GM19452 (cell line): ENCODE results near the gene MYL11.

ENCODE experiments used
- ATAC-seq: cut with Tn5 transposase; IDR thresholded peaks from one replicate; pipeline ENCODE4 v1.9.1; 2021; ENCODE audit not compliant: unreplicated experiment

Gene MYL11

GRCh38 chr16:30353438-30354129 lies 21.0 kb upstream of the MYL11 start:
- no peak for ATAC-seq

GRCh38 chr16:30354423-30355143 lies 20.0 kb upstream of the MYL11 start:
- peak; percentile 4 for ATAC-seq

- ATAC-seq: peak; percentile 52
Observed at GRCh38 chr16:30355144-30355953, 19.3 kb upstream of the MYL11 start, which contains the start of gene CD2BP2. Gene CD2BP2 (minus strand): TSS chr16:30355308. CDS start chr16:30354681, 627 bp downstream.

- ATAC-seq: no peak
Observed at GRCh38 chr16:30355954-30356308, 18.7 kb upstream of the MYL11 start.

- no peak for ATAC-seq
Observed at GRCh38 chr16:30356401-30357084, 18.1 kb upstream of the MYL11 start.

GRCh38 chr16:30357085-30357714 lies 17.4 kb upstream of the MYL11 start:
- no peak for ATAC-seq

- ATAC-seq: no peak
Observed at GRCh38 chr16:30357715-30358576, 16.7 kb upstream of the MYL11 start.

- no peak for ATAC-seq
Observed at GRCh38 chr16:30358577-30358936, 16.0 kb upstream of the MYL11 start.

GRCh38 chr16:30358990-30359870 lies 15.4 kb upstream of the MYL11 start:
- ATAC-seq: no peak

- ATAC-seq: no peak
Observed at GRCh38 chr16:30359871-30360170, 14.8 kb upstream of the MYL11 start.

- no peak for ATAC-seq
Observed at GRCh38 chr16:30361180-30361579, 13.4 kb upstream of the MYL11 start.

- no peak for ATAC-seq
Observed at GRCh38 chr16:30365200-30365599, 9.4 kb upstream of the MYL11 start.

GRCh38 chr16:30366511-30366910 lies 8.1 kb upstream of the MYL11 start:
- ATAC-seq: no peak

GRCh38 chr16:30367349-30368009 lies 7.1 kb upstream of the MYL11 start:
- ATAC-seq: no peak

GRCh38 chr16:30368122-30368791 lies 6.3 kb upstream of the MYL11 start:
- ATAC-seq: no peak

- no peak for ATAC-seq
Observed at GRCh38 chr16:30368792-30369090, 5.9 kb upstream of the MYL11 start.

GRCh38 chr16:30369091-30369937 lies 5.3 kb upstream of the MYL11 start:
- ATAC-seq: no peak
